WTC11 (cell line): ENCODE measurements around the gene OTUD7B.

Experiments used
- CTCF ChIP-seq: fragments of 200-600 bp; IDR thresholded peaks from 2 replicates; pipeline ENCODE4 v1.8.0; 2022; ENCODE audit warnings: antibody characterized with exemption
- ESRRA ChIP-seq: sonication (generic); formaldehyde crosslinking; IDR thresholded peaks from 2 replicates; pipeline ENCODE4 v1.8.1; 2022; ENCODE audit warnings: mild to moderate bottlenecking, missing genetic modification reagents, borderline replicate concordance
- HMGXB4 ChIP-seq: sonication (generic); formaldehyde crosslinking; IDR thresholded peaks from 2 replicates; pipeline ENCODE4 v1.8.1; 2023; ENCODE audit warnings: mild to moderate bottlenecking, moderate library complexity, missing genetic modification reagents
- JUN ChIP-seq: sonication (generic); formaldehyde crosslinking; IDR thresholded peaks from 2 replicates; pipeline ENCODE4 v1.8.0; 2023; ENCODE audit warnings: mild to moderate bottlenecking, missing genetic modification reagents
- NFYB ChIP-seq: sonication (generic); formaldehyde crosslinking; conservative IDR thresholded peaks from 2 replicates; pipeline ENCODE4 v1.8.0; 2022; ENCODE audit warnings: low read depth, missing genetic modification reagents
- SP1 ChIP-seq: sonication (generic); formaldehyde crosslinking; conservative IDR thresholded peaks from 2 replicates; pipeline ENCODE4 v1.8.1; 2022; ENCODE audit warnings: missing genetic modification reagents
- TEAD4 ChIP-seq: sonication (generic); formaldehyde crosslinking; IDR thresholded peaks from 2 replicates; pipeline ENCODE4 v1.8.0; 2022; ENCODE audit warnings: mild to moderate bottlenecking, missing genetic modification reagents
- ZBTB43 ChIP-seq: sonication (generic); formaldehyde crosslinking; IDR thresholded peaks from 2 replicates; pipeline ENCODE4 v1.8.1; 2023; ENCODE audit warnings: mild to moderate bottlenecking, missing genetic modification reagents
- ZNF121 ChIP-seq: sonication (generic); formaldehyde crosslinking; IDR thresholded peaks from 2 replicates; pipeline ENCODE4 v1.8.0; 2023; ENCODE audit warnings: missing genetic modification reagents
- ZNF281 ChIP-seq: sonication (generic); formaldehyde crosslinking; IDR thresholded peaks from 2 replicates; pipeline ENCODE4 v1.8.0; 2023; ENCODE audit warnings: mild to moderate bottlenecking, missing genetic modification reagents
- TF ChIP-seq, protein P1 (sequence below): sonication (generic); formaldehyde crosslinking; IDR thresholded peaks from 2 replicates; pipeline ENCODE4 v1.8.0; 2022; ENCODE audit warnings: mild to moderate bottlenecking, missing genetic modification reagents
- TF ChIP-seq, protein P2 (sequence below): sonication (generic); formaldehyde crosslinking; IDR thresholded peaks from 2 replicates; pipeline ENCODE4 v1.8.1; 2022; ENCODE audit warnings: low read depth, missing genetic modification reagents, borderline replicate concordance

DNA sequence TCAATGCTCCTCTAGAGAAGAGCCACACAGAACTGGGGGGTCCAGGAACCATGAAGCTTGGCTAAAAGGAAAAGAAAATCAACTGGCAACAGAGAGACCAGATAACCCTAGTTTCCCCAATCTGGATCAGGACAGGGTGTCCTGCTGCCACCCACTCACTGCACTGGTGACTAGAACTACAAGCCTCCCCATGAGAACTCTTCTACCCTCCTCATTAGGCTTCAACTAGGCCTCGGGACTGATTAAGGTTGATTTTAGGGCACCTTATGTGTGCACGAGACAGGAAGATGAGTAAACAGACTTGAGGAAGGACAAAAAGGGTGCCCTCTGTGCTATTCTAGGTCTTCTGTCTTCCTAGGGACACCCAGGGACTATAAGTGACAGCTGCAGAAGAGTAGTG, 80.7 kb downstream of the OTUD7B start:
- TF ChIP-seq ZNF281 (CRISPR knock-in tag) (no peak), CTCF (no peak), JUN (CRISPR knock-in tag) (no peak), ESRRA (no peak), TEAD4 (CRISPR knock-in tag) (no peak), NFYB (no peak), ZBTB43 (CRISPR knock-in tag) (no peak), ZNF121 (CRISPR knock-in tag) (no peak), SP1 (CRISPR knock-in tag) (no peak), HMGXB4 (CRISPR knock-in tag) (no peak)
- TF ChIP-seq, protein P1, sequence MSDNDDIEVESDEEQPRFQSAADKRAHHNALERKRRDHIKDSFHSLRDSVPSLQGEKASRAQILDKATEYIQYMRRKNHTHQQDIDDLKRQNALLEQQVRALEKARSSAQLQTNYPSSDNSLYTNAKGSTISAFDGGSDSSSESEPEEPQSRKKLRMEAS (CRISPR knock-in tag): no peak
- TF ChIP-seq, protein P2, sequence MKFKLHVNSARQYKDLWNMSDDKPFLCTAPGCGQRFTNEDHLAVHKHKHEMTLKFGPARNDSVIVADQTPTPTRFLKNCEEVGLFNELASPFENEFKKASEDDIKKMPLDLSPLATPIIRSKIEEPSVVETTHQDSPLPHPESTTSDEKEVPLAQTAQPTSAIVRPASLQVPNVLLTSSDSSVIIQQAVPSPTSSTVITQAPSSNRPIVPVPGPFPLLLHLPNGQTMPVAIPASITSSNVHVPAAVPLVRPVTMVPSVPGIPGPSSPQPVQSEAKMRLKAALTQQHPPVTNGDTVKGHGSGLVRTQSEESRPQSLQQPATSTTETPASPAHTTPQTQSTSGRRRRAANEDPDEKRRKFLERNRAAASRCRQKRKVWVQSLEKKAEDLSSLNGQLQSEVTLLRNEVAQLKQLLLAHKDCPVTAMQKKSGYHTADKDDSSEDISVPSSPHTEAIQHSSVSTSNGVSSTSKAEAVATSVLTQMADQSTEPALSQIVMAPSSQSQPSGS: no peak
